IMR-90 (cell line): ENCODE data around the gene USP25. TPM values are rescaled to one million over a fixed set of nuclear protein-coding genes. Genes with fewer than 3 reads are reported as not detected.
A peak's percentile ranks its signal among the peaks of the same experiment; 100 is the strongest.

ENCODE experiments used
- ATAC-seq: fragments of 200-7000 bp; cut with Tn5 transposase; 2 replicates; pipeline ENCODE4 v1.9.1; 2020; ENCODE audit warnings: low read depth, mild to moderate bottlenecking, moderate library complexity
- BruUV-seq: library from RNA; stranded (reverse); fragments of 400-500 nt; replicated peaks from 2 replicates; lab custom pipeline; 2021; lab: Mats Ljungman, UMichigan
- CTCF ChIA-PET: fragments of 300-600 bp; formaldehyde crosslinking; extraction: SDS; loops from one replicate; lab custom pipeline; 2021; ENCODE audit warnings: antibody characterized with exemption; lab: Yijun Ruan, JAX
- POLR2A ChIA-PET: fragments of 300-600 bp; sonication (Branson Sonifier 250); formaldehyde crosslinking; loops from one replicate; lab custom pipeline; 2022; ENCODE audit warnings: antibody characterized with exemption; ENCODE audit not compliant: unreplicated experiment; lab: Charles Lee
- DNase-seq: peaks from one replicate; pipeline ENCODE4 v3.0.0; 2013
- H2AFZ ChIP-seq: replicated peaks from 2 replicates; pipeline ENCODE3; 2013; ENCODE audit warnings: low read length, mild to moderate bottlenecking; ENCODE audit not compliant: poor library complexity
- H2AK5ac ChIP-seq: 2 replicates; pipeline ENCODE4 v1.6.1; 2013; ENCODE audit warnings: low read depth, low read length, inconsistent platforms
- H2AK9ac ChIP-seq: replicated peaks from 2 replicates; pipeline ENCODE3; 2013; ENCODE audit warnings: mild to moderate bottlenecking, low read depth, low read length, moderate library complexity; ENCODE audit not compliant: poor library complexity
- H2BK120ac ChIP-seq: 2 replicates; pipeline ENCODE4 v1.6.1; 2013; ENCODE audit warnings: low read depth, low read length, inconsistent platforms
- H2BK15ac ChIP-seq: 3 replicates; pipeline ENCODE4 v1.6.1; 2013; ENCODE audit warnings: low read depth, low read length, inconsistent platforms
- H2BK20ac ChIP-seq: 2 replicates; pipeline ENCODE4 v1.6.1; 2013; ENCODE audit warnings: low read depth, mild to moderate bottlenecking, inconsistent platforms, low read length, moderate library complexity
- H2BK5ac ChIP-seq: 2 replicates; pipeline ENCODE4 v1.6.1; 2013; ENCODE audit warnings: mild to moderate bottlenecking, low read depth, low read length, inconsistent platforms; ENCODE audit not compliant: poor library complexity, severe bottlenecking
- H3K14ac ChIP-seq: replicated peaks from 2 replicates; pipeline ENCODE4 v1.6.1; 2013; ENCODE audit warnings: low read depth, low read length, inconsistent platforms
- H3K18ac ChIP-seq: 2 replicates; pipeline ENCODE4 v1.6.1; 2013; ENCODE audit warnings: low read depth, low read length, control low read depth
- H3K23ac ChIP-seq: 2 replicates; pipeline ENCODE4 v1.6.1; 2013; ENCODE audit warnings: low read depth, low read length, inconsistent platforms
- H3K27ac ChIP-seq: 2 replicates; pipeline ENCODE4 v1.5.1; 2013; ENCODE audit warnings: mild to moderate bottlenecking, control low read depth, low read length; ENCODE audit not compliant: insufficient read depth
- H3K27me3 ChIP-seq: 2 replicates; pipeline ENCODE4 v1.6.1; 2013; ENCODE audit warnings: low read length; ENCODE audit not compliant: control insufficient read depth, insufficient read depth
- H3K36me3 ChIP-seq: 2 replicates; pipeline ENCODE4 v1.6.1; 2013; ENCODE audit warnings: low read length, mixed read lengths; ENCODE audit not compliant: control insufficient read depth, insufficient read depth
- H3K4ac ChIP-seq: 2 replicates; pipeline ENCODE4 v1.6.1; 2013; ENCODE audit warnings: low read depth, low read length, inconsistent platforms
- H3K4me1 ChIP-seq: 2 replicates; pipeline ENCODE4 v1.6.1; 2013; ENCODE audit warnings: low read length, mixed read lengths; ENCODE audit not compliant: control insufficient read depth, insufficient read depth
- H3K4me2 ChIP-seq: 2 replicates; pipeline ENCODE4 v1.6.1; 2013; ENCODE audit warnings: low read depth, mild to moderate bottlenecking, control low read depth, low read length, moderate library complexity
- H3K4me3 ChIP-seq: 2 replicates; pipeline ENCODE4 v1.5.1; 2013; ENCODE audit warnings: low read depth, mild to moderate bottlenecking, control low read depth, low read length, moderate library complexity; ENCODE audit not compliant: insufficient read depth
- H3K56ac ChIP-seq: 2 replicates; pipeline ENCODE4 v1.6.1; 2013; ENCODE audit warnings: low read length, inconsistent platforms; ENCODE audit not compliant: insufficient read depth; ENCODE audit errors: extremely low read depth
- H3K79me1 ChIP-seq, 2 experiments: 2 replicates each; pipeline ENCODE4 v1.6.1; 2013; ENCODE audit warnings: low read length in 2 of 2, inconsistent platforms in 1 of 2, low read depth in 1 of 2
- H3K9ac ChIP-seq: 2 replicates; pipeline ENCODE4 v1.6.1; 2013; ENCODE audit warnings: low read depth, low read length, control low read depth
- H3K9me1 ChIP-seq: 2 replicates; pipeline ENCODE4 v1.6.1; 2013; ENCODE audit warnings: low read length, inconsistent platforms; ENCODE audit not compliant: insufficient read depth
- H3K9me3 ChIP-seq: 2 replicates; pipeline ENCODE4 v1.6.1; 2013; ENCODE audit warnings: low read length; ENCODE audit not compliant: control insufficient read depth, insufficient read depth
- H4K20me1 ChIP-seq: 2 replicates; pipeline ENCODE4 v1.6.1; 2013; ENCODE audit warnings: low read length, inconsistent platforms; ENCODE audit not compliant: insufficient read depth
- H4K5ac ChIP-seq: 2 replicates; pipeline ENCODE4 v1.6.1; 2013; ENCODE audit warnings: mild to moderate bottlenecking, low read depth, low read length, control low read depth
- H4K8ac ChIP-seq, 2 experiments: 2 replicates each; pipeline ENCODE4 v1.6.1; 2013; ENCODE audit warnings: low read depth in 2 of 2, low read length in 2 of 2, control low read depth in 1 of 2, inconsistent platforms in 1 of 2
- H4K91ac ChIP-seq: 2 replicates; pipeline ENCODE4 v1.6.1; 2013; ENCODE audit warnings: low read depth, low read length, inconsistent platforms; ENCODE audit not compliant: insufficient read depth
- BHLHE40 ChIP-seq: fragments of 150-350 bp; IDR thresholded peaks from 2 replicates; pipeline ENCODE4 v1.6.1; 2016; ENCODE audit warnings: mild to moderate bottlenecking, low read depth, low read length
- CEBPB ChIP-seq: IDR thresholded peaks from 2 replicates; pipeline ENCODE4 v1.6.1; 2012; ENCODE audit warnings: low read depth, low read length, improper control_type of control experiment
- CHD1 ChIP-seq: IDR thresholded peaks from 2 replicates; pipeline ENCODE4 v1.6.1; 2012; ENCODE audit warnings: low read depth, low read length, improper control_type of control experiment
- FOS ChIP-seq: fragments of 150-350 bp; IDR thresholded peaks from 2 replicates; pipeline ENCODE4 v1.6.1; 2016; ENCODE audit warnings: low read depth, low read length
- MAFK ChIP-seq: IDR thresholded peaks from 2 replicates; pipeline ENCODE4 v1.6.1; 2012; ENCODE audit warnings: low read depth, low read length, improper control_type of control experiment
- MAZ ChIP-seq: IDR thresholded peaks from 2 replicates; pipeline ENCODE4 v1.6.1; 2012; ENCODE audit warnings: low read depth, mild to moderate bottlenecking, low read length, improper control_type of control experiment, moderate library complexity, borderline replicate concordance
- MXI1 ChIP-seq: IDR thresholded peaks from 2 replicates; pipeline ENCODE4 v1.6.1; 2012; ENCODE audit warnings: low read depth, mild to moderate bottlenecking, low read length, moderate library complexity, borderline replicate concordance
- NFE2L2 ChIP-seq: fragments of 150-350 bp; IDR thresholded peaks from 2 replicates; pipeline ENCODE4 v1.6.1; 2016; ENCODE audit warnings: low read depth, mild to moderate bottlenecking, low read length
- POLR2A ChIP-seq: IDR thresholded peaks from 2 replicates; pipeline ENCODE4 v1.6.1; 2012; ENCODE audit warnings: mild to moderate bottlenecking, low read depth, low read length
- RAD21 ChIP-seq: IDR thresholded peaks from 2 replicates; pipeline ENCODE4 v1.6.1; 2012; ENCODE audit warnings: low read length, improper control_type of control experiment
- RCOR1 ChIP-seq: IDR thresholded peaks from 2 replicates; pipeline ENCODE4 v1.6.1; 2012; ENCODE audit warnings: mild to moderate bottlenecking, low read length, improper control_type of control experiment; ENCODE audit not compliant: insufficient replicate concordance
- RFX5 ChIP-seq: IDR thresholded peaks from 2 replicates; pipeline ENCODE4 v1.8.0; 2012; ENCODE audit warnings: low read depth, mild to moderate bottlenecking, low read length, moderate library complexity
- SMC3 ChIP-seq: fragments of 150-350 bp; IDR thresholded peaks from 2 replicates; pipeline ENCODE4 v1.6.1; 2016; ENCODE audit warnings: low read depth, mild to moderate bottlenecking, antibody characterized with exemption, low read length, moderate library complexity
- WGBS, 2 experiments: methylation state at CpG; one replicate each; pipeline versions ENCODE4 v1.1.5 to v1.1.7; 2013; ENCODE audit warnings: missing lambda C conversion rate in 2 of 2; ENCODE audit not compliant: insufficient read length in 1 of 2; ENCODE audit errors: extremely low coverage in 2 of 2; 5-methylcytosine and 5-hydroxymethylcytosine counted together
- dilution Hi-C: fragments of 300-500 bp; cut with HindIII; formaldehyde crosslinking; loops from one replicate; pipeline ENCODE4 v1.14.3; 2018; ENCODE audit warnings: low sequenced_read_pairs; ENCODE audit not compliant: unreplicated experiment
- in situ Hi-C: fragments of 300-500 bp; cut with MboI; formaldehyde crosslinking; loops from 3 replicates; pipeline ENCODE4 v1.14.3; 2019; ENCODE audit warnings: low sequenced_read_pairs, inconsistent platforms, mixed read lengths
- intact Hi-C: fragments of 100-400 bp; cut with micrococcal nuclease; formaldehyde crosslinking; loops from 2 replicates; pipeline ENCODE4 v1.10.0; 2022
- polyA plus RNA-seq, 3 experiments: library from polyadenylated mRNA; depleted of rRNA; stranded (reverse); fragments of >200 nt; gene quantifications; 2 replicates each; pipeline ENCODE4 v1.2.3, GENCODE V29; 2012; ENCODE audit warnings: low replicate concordance in 1 of 3
- total RNA-seq: library from RNA; depleted of rRNA; stranded (reverse); fragments of >200 nt; gene quantifications from 2 replicates; pipeline ENCODE4 v1.2.3, GENCODE V29; 2012
- TF ChIP-seq, protein P1 (sequence below): conservative IDR thresholded peaks from 2 replicates; pipeline ENCODE4 v1.5.1; 2012; ENCODE audit warnings: mild to moderate bottlenecking, low read depth, low read length, improper control_type of control experiment
- TF ChIP-seq, protein P2 (sequence below): fragments of 150-350 bp; IDR thresholded peaks from 2 replicates; pipeline ENCODE4 v1.6.1; 2016; ENCODE audit warnings: low read depth, mild to moderate bottlenecking, low read length, moderate library complexity, borderline replicate concordance
- TF ChIP-seq, protein P3 (sequence below): fragments of 150-350 bp; IDR thresholded peaks from 2 replicates; pipeline ENCODE4 v1.6.1; 2017; ENCODE audit warnings: mild to moderate bottlenecking, antibody characterized with exemption, low read length, low read depth

USP25 gene
- total and polyA plus RNA-seq, 2 of the 4 experiments (the other 2 are of a cell fraction): 9.3 to 23.3 TPM

DNA sequence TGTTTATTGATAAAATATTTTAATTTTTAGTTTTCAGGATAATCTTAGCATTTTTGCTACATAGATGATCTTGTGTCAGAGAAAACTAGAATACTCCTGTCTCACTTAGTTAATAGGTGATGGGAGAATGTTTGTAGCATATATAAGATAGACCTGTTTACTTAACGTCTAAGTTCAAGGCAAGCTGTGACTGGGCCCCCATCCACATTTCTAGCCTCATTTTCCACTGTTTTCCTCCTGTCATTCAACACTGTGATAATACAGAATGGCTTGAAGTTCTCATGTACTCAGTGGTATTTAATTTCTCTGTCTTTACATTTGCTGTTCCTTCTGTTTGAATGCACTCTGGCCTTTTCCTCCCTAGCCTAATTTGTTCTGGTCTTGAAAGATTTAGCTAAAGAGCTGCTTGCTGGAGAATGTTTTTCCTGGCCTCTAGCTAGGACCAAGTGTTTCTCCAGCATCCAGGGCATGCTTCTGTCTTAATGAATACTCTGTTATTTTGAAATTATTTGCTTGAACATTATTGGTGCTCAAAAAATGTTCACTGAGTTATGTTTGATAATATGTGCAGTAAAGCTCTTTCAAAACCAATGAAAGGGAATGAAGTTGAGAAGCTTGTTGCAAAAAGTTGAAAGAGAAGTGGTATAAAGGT lies 37.3 kb downstream of the USP25 start:
- Histone ChIP-seq H2AFZ (no peak overlapping the region), H2BK5ac (no peak overlapping the region), H2AK9ac (no peak overlapping the region), H2BK120ac (no peak overlapping the region), H3K9me1 (0 out of 2 replicates have a peak, but pooled peaks cover 6% of the 10 kb centered on the region), H4K91ac (no peak overlapping the region), H3K9ac (no peak overlapping the region), H3K27me3 (no peaks in the 10 kb centered on the region), H3K4me2 (no peak overlapping the region; the same call in 1 of the 2 replicates), H3K79me1 (peaks cover 9 to 28% of the 10 kb centered on the region in 2 experiments; a peak in 3 of 4 replicates), H4K5ac (no peak overlapping the region), H3K9me3 (no peaks in the 10 kb centered on the region), H4K20me1 (no peaks in the 10 kb centered on the region), H3K4ac (no peak overlapping the region), H3K14ac (no peak overlapping the region), H3K4me1 (peaks cover 7% of the 10 kb centered on the region), H2BK20ac (no peak overlapping the region), H3K56ac (0 out of 2 replicates have a peak overlapping the region, but pooled peaks have one; percentile 26), H3K27ac (no peak overlapping the region), H4K8ac (no peak overlapping the region), H2BK15ac (no peak overlapping the region), H3K23ac (no peak overlapping the region; the same call in 1 of the 2 replicates), H3K18ac (no peak overlapping the region), H3K36me3 (no peaks in the 10 kb centered on the region), H3K4me3 (no peak overlapping the region), H2AK5ac (no peak overlapping the region)
- in situ Hi-C loops: no loop called here
- intact Hi-C loops: no loop called here
- POLR2A ChIA-PET: interaction anchor here (0.6 kb wide), 1 partner anchor 12 kb away, joined by 4 read pairs; no protein-coding TSS in a partner anchor
- dilution Hi-C loops: no loop called here
- BruUV-seq: no TSS peak
- CTCF ChIA-PET: no interaction called here
- no peak for ATAC-seq
- TF ChIP-seq NFE2L2 (no peak), CEBPB (no peak), MXI1 (no peak), SMC3 (no peak), RAD21 (no peak), RFX5 (no peak), MAZ (no peak), RCOR1 (no peak), FOS (no peak), BHLHE40 (no peak), POLR2A (no peak), MAFK (no peak), CHD1 (no peak)
- TF ChIP-seq, protein P1, sequence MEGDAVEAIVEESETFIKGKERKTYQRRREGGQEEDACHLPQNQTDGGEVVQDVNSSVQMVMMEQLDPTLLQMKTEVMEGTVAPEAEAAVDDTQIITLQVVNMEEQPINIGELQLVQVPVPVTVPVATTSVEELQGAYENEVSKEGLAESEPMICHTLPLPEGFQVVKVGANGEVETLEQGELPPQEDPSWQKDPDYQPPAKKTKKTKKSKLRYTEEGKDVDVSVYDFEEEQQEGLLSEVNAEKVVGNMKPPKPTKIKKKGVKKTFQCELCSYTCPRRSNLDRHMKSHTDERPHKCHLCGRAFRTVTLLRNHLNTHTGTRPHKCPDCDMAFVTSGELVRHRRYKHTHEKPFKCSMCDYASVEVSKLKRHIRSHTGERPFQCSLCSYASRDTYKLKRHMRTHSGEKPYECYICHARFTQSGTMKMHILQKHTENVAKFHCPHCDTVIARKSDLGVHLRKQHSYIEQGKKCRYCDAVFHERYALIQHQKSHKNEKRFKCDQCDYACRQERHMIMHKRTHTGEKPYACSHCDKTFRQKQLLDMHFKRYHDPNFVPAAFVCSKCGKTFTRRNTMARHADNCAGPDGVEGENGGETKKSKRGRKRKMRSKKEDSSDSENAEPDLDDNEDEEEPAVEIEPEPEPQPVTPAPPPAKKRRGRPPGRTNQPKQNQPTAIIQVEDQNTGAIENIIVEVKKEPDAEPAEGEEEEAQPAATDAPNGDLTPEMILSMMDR: no peak
- TF ChIP-seq, protein P2, sequence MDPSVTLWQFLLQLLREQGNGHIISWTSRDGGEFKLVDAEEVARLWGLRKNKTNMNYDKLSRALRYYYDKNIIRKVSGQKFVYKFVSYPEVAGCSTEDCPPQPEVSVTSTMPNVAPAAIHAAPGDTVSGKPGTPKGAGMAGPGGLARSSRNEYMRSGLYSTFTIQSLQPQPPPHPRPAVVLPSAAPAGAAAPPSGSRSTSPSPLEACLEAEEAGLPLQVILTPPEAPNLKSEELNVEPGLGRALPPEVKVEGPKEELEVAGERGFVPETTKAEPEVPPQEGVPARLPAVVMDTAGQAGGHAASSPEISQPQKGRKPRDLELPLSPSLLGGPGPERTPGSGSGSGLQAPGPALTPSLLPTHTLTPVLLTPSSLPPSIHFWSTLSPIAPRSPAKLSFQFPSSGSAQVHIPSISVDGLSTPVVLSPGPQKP: no peak
- TF ChIP-seq, protein P3, sequence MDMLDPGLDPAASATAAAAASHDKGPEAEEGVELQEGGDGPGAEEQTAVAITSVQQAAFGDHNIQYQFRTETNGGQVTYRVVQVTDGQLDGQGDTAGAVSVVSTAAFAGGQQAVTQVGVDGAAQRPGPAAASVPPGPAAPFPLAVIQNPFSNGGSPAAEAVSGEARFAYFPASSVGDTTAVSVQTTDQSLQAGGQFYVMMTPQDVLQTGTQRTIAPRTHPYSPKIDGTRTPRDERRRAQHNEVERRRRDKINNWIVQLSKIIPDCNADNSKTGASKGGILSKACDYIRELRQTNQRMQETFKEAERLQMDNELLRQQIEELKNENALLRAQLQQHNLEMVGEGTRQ: no peak
- WGBS, 2 experiments: no CpG with 5 or more reads among the region's 1 CpG
- no peak for DNase-seq
